GM23338 (cell line): ENCODE measurements around the gene CNOT11. TPM values are rescaled to one million over a fixed set of nuclear protein-coding genes. Genes with fewer than 3 reads are reported as not detected.

Experiments
- ATAC-seq: fragments of 200-7000 bp; cut with Tn5 transposase; 3 replicates; pipeline ENCODE4 v1.9.1; 2020
- DNase-seq: peaks from one replicate; pipeline ENCODE4 v3.0.0-alpha.2; 2015; ENCODE audit warnings: low spot score
- H2AFZ ChIP-seq: fragments of 200-600 bp; sonication (generic); 2 replicates; pipeline ENCODE4 v1.8.0; 2016; ENCODE audit warnings: antibody characterized with exemption, mild to moderate bottlenecking, moderate library complexity
- H3F3A ChIP-seq: fragments of 200-600 bp; sonication (generic); replicated peaks from 2 replicates; pipeline ENCODE4 v1.8.0; 2017; ENCODE audit warnings: antibody characterized with exemption, mixed run types, low read depth
- H3K27ac ChIP-seq: fragments of 200-600 bp; sonication (generic); 2 replicates; pipeline ENCODE4 v1.6.1; 2016; ENCODE audit warnings: low read depth
- H3K27me3 ChIP-seq: fragments of 200-600 bp; sonication (generic); 2 replicates; pipeline ENCODE4 v1.8.0; 2016; ENCODE audit warnings: mild to moderate bottlenecking, mixed run types, moderate library complexity; ENCODE audit not compliant: insufficient read depth
- H3K36me3 ChIP-seq: fragments of 200-600 bp; sonication (generic); 2 replicates; pipeline ENCODE4 v1.8.0; 2016; ENCODE audit warnings: mild to moderate bottlenecking; ENCODE audit not compliant: insufficient read depth
- H3K4me1 ChIP-seq: fragments of 200-600 bp; sonication (generic); 2 replicates; pipeline ENCODE4 v1.8.0; 2016; ENCODE audit warnings: mild to moderate bottlenecking, moderate library complexity; ENCODE audit not compliant: insufficient read depth
- H3K4me2 ChIP-seq: fragments of 200-600 bp; sonication (generic); 2 replicates; pipeline ENCODE4 v1.7.1; 2017; ENCODE audit warnings: mixed run types
- H3K4me3 ChIP-seq: fragments of 200-600 bp; sonication (generic); 2 replicates; pipeline ENCODE4 v1.6.1; 2016; ENCODE audit warnings: mixed run types
- H3K79me2 ChIP-seq: fragments of 200-600 bp; sonication (generic); replicated peaks from 2 replicates; pipeline ENCODE4 v1.8.0; 2017; ENCODE audit warnings: mild to moderate bottlenecking; ENCODE audit not compliant: insufficient read depth
- H3K9me2 ChIP-seq: fragments of 200-600 bp; sonication (generic); 2 replicates; pipeline ENCODE4 v1.8.0; 2017; ENCODE audit not compliant: insufficient read depth
- H4K20me1 ChIP-seq: fragments of 200-600 bp; sonication (generic); replicated peaks from 2 replicates; pipeline ENCODE4 v1.8.0; 2017; ENCODE audit warnings: mild to moderate bottlenecking; ENCODE audit not compliant: insufficient read depth
- H3K27ac Mint-ChIP-seq: 2 replicates; pipeline ENCODE4 v1.8.0; 2020; ENCODE audit warnings: inconsistent platforms, mild to moderate bottlenecking, moderate library complexity, mixed read lengths
- H3K27me3 Mint-ChIP-seq: 3 replicates; pipeline ENCODE4 v1.8.0; 2022; ENCODE audit warnings: low read depth, mild to moderate bottlenecking, moderate library complexity, mixed read lengths, inconsistent platforms; ENCODE audit not compliant: insufficient read depth, poor library complexity
- H3K36me3 Mint-ChIP-seq: 3 replicates; pipeline ENCODE4 v1.8.0; 2021; ENCODE audit warnings: low read depth, mild to moderate bottlenecking, inconsistent platforms, moderate library complexity, mixed read lengths
- H3K4me1 Mint-ChIP-seq: 3 replicates; pipeline ENCODE4 v1.8.0; 2020; ENCODE audit warnings: mild to moderate bottlenecking, inconsistent platforms, mixed read lengths
- H3K4me3 Mint-ChIP-seq: 3 replicates; pipeline ENCODE4 v1.8.0; 2021; ENCODE audit warnings: moderate library complexity, mild to moderate bottlenecking, inconsistent platforms, mixed read lengths
- H3K9me3 Mint-ChIP-seq: 3 replicates; pipeline ENCODE4 v1.8.0; 2020; ENCODE audit warnings: moderate library complexity, mild to moderate bottlenecking, inconsistent platforms, mixed read lengths
- CTCF ChIP-seq, 2 experiments: fragments of 200-600 bp in 1 of 2; sonication (generic) in 1 of 2; conservative IDR thresholded peaks; 2 replicates each; pipeline versions ENCODE4 v1.5.1 to v1.6.1; 2016 to 2017; ENCODE audit warnings: antibody characterized with exemption in 2 of 2, low read depth in 2 of 2, mild to moderate bottlenecking in 2 of 2, moderate library complexity in 1 of 2
- EZH2 ChIP-seq: fragments of 200-600 bp; sonication (generic); IDR thresholded peaks from one replicate; pipeline ENCODE4 v1.8.0; 2017; ENCODE audit warnings: antibody characterized with exemption, mild to moderate bottlenecking, low read depth; ENCODE audit not compliant: unreplicated experiment
- EZH2phosphoT487 ChIP-seq: fragments of 200-600 bp; sonication (generic); IDR thresholded peaks from one replicate; pipeline ENCODE4 v1.8.1; 2018; ENCODE audit warnings: antibody characterized with exemption; ENCODE audit not compliant: unreplicated experiment
- NANOG ChIP-seq: IDR thresholded peaks from 2 replicates; pipeline ENCODE4 v1.6.1; 2016; ENCODE audit warnings: antibody characterized with exemption, borderline replicate concordance
- REST ChIP-seq: IDR thresholded peaks from one replicate; pipeline ENCODE4 v1.6.1; 2018; ENCODE audit warnings: antibody characterized with exemption; ENCODE audit not compliant: unreplicated experiment
- STAT1 ChIP-seq: IDR thresholded peaks from one replicate; pipeline ENCODE4 v1.6.1; 2016; ENCODE audit warnings: antibody characterized with exemption; ENCODE audit not compliant: unreplicated experiment
- ZNF114 ChIP-seq: fragments of 250-450 bp; sonication (Bioruptor Pico); IDR thresholded peaks from 2 replicates; pipeline ENCODE4 v1.5.0; 2020; ENCODE audit warnings: mild to moderate bottlenecking, moderate library complexity
- polyA plus RNA-seq: library from polyadenylated mRNA; unstranded; fragments of >200 nt; fragmentation: Nextera tagmentation; extraction: Ambion mirVana; gene quantifications from 2 replicates; pipeline ENCODE4 v1.2.1, GENCODE V29; 2016
- total RNA-seq: library from RNA; depleted of rRNA; stranded (reverse); fragments of >200 nt; shearing (Covaris generic); gene quantifications from 2 replicates; pipeline ENCODE4 v1.2.3, GENCODE V29; 2014

Gene CNOT11
- total and polyA plus RNA-seq, 2 experiments from 2014 or later: 34.8 to 74.2 TPM

GRCh38 chr2:101295895-101296294, 43.2 kb downstream of the CNOT11 start (continued):
- no peak for TF ChIP-seq CTCF (conservative IDR thresholded peaks at IDR 0.05; ENCODE audit: low read depth in 2 of 2)
- TF ChIP-seq NANOG: no peak
- TF ChIP-seq ZNF114 (CRISPR knock-in tag): no peak
- TF ChIP-seq STAT1: no peak
- no peak for TF ChIP-seq REST

GRCh38 chr2:101296371-101296770, 43.7 kb downstream of the CNOT11 start:
- H3K4me2 ChIP-seq: no peak overlapping the region
- no peak for ATAC-seq
- H3F3A ChIP-seq: no peaks in the 10 kb centered on the region
- no peak overlapping the region for H3K4me3 ChIP-seq
- Mint-ChIP-seq H3K9me3 (no peaks in the 10 kb centered on the region), H3K4me1 (peaks cover 9% of the 10 kb centered on the region), H3K36me3 (peaks cover 2% of the 10 kb centered on the region; the same call in 2 of the 3 replicates), H3K27me3 (no peaks in the 10 kb centered on the region), H3K4me3 (no peak overlapping the region), H3K27ac (no peak overlapping the region)
- H3K27ac ChIP-seq: no peak overlapping the region
- H3K9me2 ChIP-seq: no peaks in the 10 kb centered on the region
- peaks cover 30% of the 10 kb centered on the region; the same call in 1 of the 2 replicates for H4K20me1 ChIP-seq
- DNase-seq: no peak
- peaks cover 74% of the 10 kb centered on the region for H3K79me2 ChIP-seq
- no peak overlapping the region for H2AFZ ChIP-seq
- H3K4me1 ChIP-seq: 0 out of 2 replicates have a peak, but pooled peaks cover 2% of the 10 kb centered on the region
- no peaks in the 10 kb centered on the region; the same call in 1 of the 2 replicates for H3K36me3 ChIP-seq
- TF ChIP-seq EZH2: no peak
- no peak for TF ChIP-seq STAT1
- TF ChIP-seq NANOG: no peak
- no peak for TF ChIP-seq CTCF (conservative IDR thresholded peaks at IDR 0.05; ENCODE audit: low read depth in 2 of 2)
- no peak for TF ChIP-seq ZNF114 (CRISPR knock-in tag)
- no peak for TF ChIP-seq EZH2phosphoT487
- H3K27me3 ChIP-seq: no peaks in the 10 kb centered on the region
